Activated B cell treated with CpG ODN at 0.5 μM for 24 hours (primary cell): ENCODE results near the gene NR3C2. TPM values are rescaled to one million over a fixed set of nuclear protein-coding genes. Genes with fewer than 3 reads are reported as not detected.

Source experiments
- ATAC-seq: fragments of 200-7000 bp; cut with Tn5 transposase; one replicate; pipeline ENCODE4 v1.10.0; 2021; ENCODE audit warnings: low read depth, mild to moderate bottlenecking, moderate library complexity
- CTCF ChIA-PET: fragments of 350-600 bp; sonication (Branson Sonifier 250); formaldehyde crosslinking; loops from one replicate; lab custom pipeline; 2021; ENCODE audit warnings: antibody characterized with exemption; lab: Charles Lee
- POLR2A ChIA-PET: fragments of 350-600 bp; sonication (Branson Sonifier 250); formaldehyde crosslinking; loops from one replicate; lab custom pipeline; 2021; ENCODE audit warnings: antibody characterized with exemption; lab: Charles Lee
- DNase-seq: peaks from one replicate; pipeline ENCODE4 v3.0.0; 2022
- H3K27ac Mint-ChIP-seq: one replicate; pipeline ENCODE4 v1.8.0; 2020; ENCODE audit warnings: mixed read lengths
- H3K27me3 Mint-ChIP-seq: one replicate; pipeline ENCODE4 v1.8.0; 2021; ENCODE audit warnings: mixed read lengths
- H3K36me3 Mint-ChIP-seq: one replicate; pipeline ENCODE4 v1.8.0; 2021; ENCODE audit warnings: low read depth, mixed read lengths
- H3K4me1 Mint-ChIP-seq: one replicate; pipeline ENCODE4 v1.8.0; 2021; ENCODE audit warnings: mixed read lengths
- H3K4me3 Mint-ChIP-seq: one replicate; pipeline ENCODE4 v1.8.0; 2020; ENCODE audit warnings: mild to moderate bottlenecking, mixed read lengths
- H3K9me3 Mint-ChIP-seq: one replicate; pipeline ENCODE4 v1.8.0; 2020; ENCODE audit warnings: mixed read lengths
- CTCF ChIP-seq: fragments of 200-600 bp; IDR thresholded peaks from one replicate; pipeline ENCODE4 v1.8.0; 2022; ENCODE audit warnings: antibody characterized with exemption, mild to moderate bottlenecking
- intact Hi-C: fragments of 100-400 bp; cut with micrococcal nuclease; formaldehyde crosslinking; loops from one replicate; pipeline ENCODE4 v1.15.1; 2024
- total RNA-seq: library from RNA; stranded (reverse); gene quantifications from 2 replicates; pipeline ENCODE4 v1.2.3, GENCODE V29; 2022

The NR3C2 gene
- total RNA-seq, 1 donor from 2014 or later: 4.5 TPM

GRCh38 chr4:148436512-148436911 lies 5.7 kb downstream of the NR3C2 start:
- POLR2A ChIA-PET: no interaction called here
- Mint-ChIP-seq H3K4me1 (peaks cover 27% of the 10 kb centered on the region), H3K9me3 (no peaks in the 10 kb centered on the region), H3K4me3 (no peak overlapping the region), H3K27ac (no peak overlapping the region), H3K36me3 (peaks cover 10% of the 10 kb centered on the region), H3K27me3 (peaks cover 1% of the 10 kb centered on the region)
- intact Hi-C loops: no loop called here
- no peak for DNase-seq
- ATAC-seq: no peak
- CTCF ChIA-PET: no interaction called here
- TF ChIP-seq CTCF: no peak

GRCh38 chr4:148435654-148436406 lies 6.4 kb downstream of the NR3C2 start:
- peaks cover 23% of the 10 kb centered on the region for H3K4me1 Mint-ChIP-seq
- ChIA-PET CTCF (no interaction called here), POLR2A (no interaction called here)
- H3K36me3 Mint-ChIP-seq: peaks cover 10% of the 10 kb centered on the region
- no peak overlapping the region for H3K27ac Mint-ChIP-seq
- H3K9me3 Mint-ChIP-seq: no peaks in the 10 kb centered on the region
- no peak overlapping the region for H3K4me3 Mint-ChIP-seq
- intact Hi-C loops: no loop called here
- TF ChIP-seq CTCF: no peak
- no peak for DNase-seq
- ATAC-seq: no peak
- peaks cover 4% of the 10 kb centered on the region for H3K27me3 Mint-ChIP-seq

- ATAC-seq (no peak), DNase-seq (no peak)
- ChIA-PET CTCF (no interaction called here), POLR2A (no interaction called here)
- Mint-ChIP-seq H3K9me3 (no peaks in the 10 kb centered on the region), H3K4me1 (peaks cover 21% of the 10 kb centered on the region), H3K27me3 (peaks cover 4% of the 10 kb centered on the region), H3K27ac (no peak overlapping the region), H3K4me3 (no peak overlapping the region), H3K36me3 (peaks cover 10% of the 10 kb centered on the region)
- no peak for TF ChIP-seq CTCF
- intact Hi-C loops: no loop called here
These were observed 8.0 kb downstream of the NR3C2 start for GRCh38 chr4:148434075-148434773.

GRCh38 chr4:148431401-148431800 lies 10.8 kb downstream of the NR3C2 start:
- ATAC-seq (no peak), DNase-seq (no peak)
- Mint-ChIP-seq H3K4me3 (no peak overlapping the region), H3K27ac (no peak overlapping the region), H3K4me1 (peaks cover 32% of the 10 kb centered on the region), H3K9me3 (no peaks in the 10 kb centered on the region), H3K27me3 (peaks cover 4% of the 10 kb centered on the region), H3K36me3 (peaks cover 10% of the 10 kb centered on the region)
- no peak for TF ChIP-seq CTCF
- ChIA-PET POLR2A (no interaction called here), CTCF (no interaction called here)
- intact Hi-C loops: no loop called here

GRCh38 chr4:148430854-148431253 lies 11.4 kb downstream of the NR3C2 start:
- H3K4me1 Mint-ChIP-seq: peaks cover 35% of the 10 kb centered on the region
- no peak overlapping the region for H3K27ac Mint-ChIP-seq
- no peak for TF ChIP-seq CTCF
- H3K27me3 Mint-ChIP-seq: peaks cover 4% of the 10 kb centered on the region
- intact Hi-C loops: no loop called here
- CTCF ChIA-PET: no interaction called here
- DNase-seq (no peak), ATAC-seq (no peak)
- POLR2A ChIA-PET: no interaction called here
- no peaks in the 10 kb centered on the region for H3K9me3 Mint-ChIP-seq
- H3K36me3 Mint-ChIP-seq: peaks cover 6% of the 10 kb centered on the region
- no peak overlapping the region for H3K4me3 Mint-ChIP-seq
